Naive thymus-derived CD8-positive, alpha-beta T cell (primary cell): Measurements from ENCODE around the gene SH3RF2. TPM values are rescaled to one million over a fixed set of nuclear protein-coding genes. Genes with fewer than 3 reads are reported as not detected.
"Not testable (repeated sequence)": the region's sequence is repeated elsewhere in the genome, so short reads cannot be mapped to it uniquely, and the experiment has no call there.

Experiments
- ATAC-seq, 2 donors: fragments of 150-1000 bp; cut with Tn5 transposase in 1 of 2; sonication (Bioruptor Pico), chemical (Tn5 transposase) in 1 of 2; 1 replicate in 1 of 2; 2 replicates in 1 of 2; pipeline ENCODE4 v1.10.0; 2021; ENCODE audit warnings: mild to moderate bottlenecking in 2 of 2, moderate library complexity in 2 of 2
- POLR2A ChIA-PET: fragments of 350-600 bp; sonication (Branson Sonifier 250); formaldehyde crosslinking; loops from one replicate; lab custom pipeline; 2021; ENCODE audit warnings: antibody characterized with exemption; lab: Charles Lee
- DNase-seq, 10 donors: peaks; one replicate each; pipeline versions ENCODE4 v3.0.0 to v3.0.0-alpha.2; 2020 to 2022
- H3K27ac Mint-ChIP-seq, 10 donors: one replicate each; pipeline ENCODE4 v1.8.0; 2020 to 2022; ENCODE audit warnings: mild to moderate bottlenecking in 10 of 10, mixed read lengths in 10 of 10, moderate library complexity in 4 of 10, inconsistent platforms in 1 of 10
- H3K27me3 Mint-ChIP-seq, 5 donors: one replicate each; pipeline ENCODE4 v1.8.0; 2021 to 2022; ENCODE audit warnings: mixed read lengths in 5 of 5
- H3K36me3 Mint-ChIP-seq, 3 donors: one replicate each; pipeline ENCODE4 v1.8.0; 2020 to 2022; ENCODE audit warnings: mixed read lengths in 3 of 3, mild to moderate bottlenecking in 2 of 3, inconsistent platforms in 1 of 3
- H3K4me1 Mint-ChIP-seq, 4 donors: one replicate each; pipeline ENCODE4 v1.8.0; 2021 to 2022; ENCODE audit warnings: mixed read lengths in 4 of 4
- H3K4me3 Mint-ChIP-seq, 10 donors: one replicate each; pipeline ENCODE4 v1.8.0; 2020 to 2022; ENCODE audit warnings: mild to moderate bottlenecking in 10 of 10, mixed read lengths in 10 of 10, moderate library complexity in 6 of 10, inconsistent platforms in 1 of 10
- H3K9me3 Mint-ChIP-seq, 9 donors: one replicate each; pipeline ENCODE4 v1.8.0; 2020 to 2022; ENCODE audit warnings: mixed read lengths in 9 of 9, mild to moderate bottlenecking in 3 of 9, inconsistent platforms in 1 of 9, moderate library complexity in 1 of 9
- polyA plus RNA-seq, 3 donors: library from polyadenylated mRNA; unstranded; fragments of 300-500 nt; fragmentation: Illumina TruSeq; gene quantifications; one replicate each; pipeline ENCODE4 v1.2.3, GENCODE V29; 2021
- total RNA-seq, 8 experiments: library from RNA in 2 of 8; stranded (reverse) in 2 of 8; gene quantifications; one replicate each; pipeline ENCODE4 v1.2.3 and lab custom pipeline; 2021 to 2026

SH3RF2 gene
- total and polyA plus RNA-seq, 5 experiments from 2014 or later: not detected

GRCh38 chr5:146006470-146007190 lies 70.3 kb downstream of the SH3RF2 start:
- no peak overlapping the region for H3K4me3 Mint-ChIP-seq
- ATAC-seq: no peak
- no peaks in the 10 kb centered on the region for H3K4me1 Mint-ChIP-seq
- no peak for DNase-seq
- H3K9me3 Mint-ChIP-seq: peaks cover 0 to 10% (median 0%) of the 10 kb centered on the region in 9 donors
- peak overlapping the region in 1 of 10 donors; percentile 21 for H3K27ac Mint-ChIP-seq
- no peaks in the 10 kb centered on the region for H3K36me3 Mint-ChIP-seq
- POLR2A ChIA-PET: no interaction called here
- peaks cover 0 to 25% (median 7%) of the 10 kb centered on the region in 5 donors for H3K27me3 Mint-ChIP-seq

- Mint-ChIP-seq H3K27me3 (peaks cover 0 to 18% (median 3%) of the 10 kb centered on the region in 5 donors), H3K9me3 (peaks cover 0 to 10% (median 0%) of the 10 kb centered on the region in 9 donors), H3K36me3 (no peaks in the 10 kb centered on the region), H3K4me3 (no peak overlapping the region), H3K4me1 (no peaks in the 10 kb centered on the region), H3K27ac (no peak overlapping the region)
- DNase-seq (no peak), ATAC-seq (no peak)
- POLR2A ChIA-PET: no interaction called here
Observed at GRCh38 chr5:146007270-146007669, 70.9 kb downstream of the SH3RF2 start.

DNA sequence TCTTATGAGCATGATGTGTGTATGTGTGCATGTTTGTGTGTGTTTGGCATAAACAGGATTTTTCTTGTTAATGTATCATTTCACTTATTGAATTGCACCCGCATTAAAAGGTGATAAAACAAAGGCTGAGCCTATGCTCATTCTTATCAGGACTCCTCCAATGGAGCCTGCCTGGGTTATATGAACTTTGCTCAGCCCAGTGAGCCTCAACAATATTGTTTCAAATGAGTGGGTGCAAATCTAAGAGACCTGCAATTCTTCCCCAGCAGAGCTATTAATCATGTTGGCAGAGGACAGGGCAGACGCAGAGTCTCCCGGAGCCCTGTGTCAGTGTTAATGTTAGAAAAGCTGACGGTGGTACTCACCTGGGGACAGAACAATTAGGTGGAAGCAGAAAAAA lies 71.6 kb downstream of the SH3RF2 start:
- Mint-ChIP-seq H3K4me3 (no peak overlapping the region), H3K4me1 (no peaks in the 10 kb centered on the region), H3K9me3 (peaks cover 0 to 10% (median 0%) of the 10 kb centered on the region in 9 donors), H3K27me3 (peaks cover 1 to 17% (median 4%) of the 10 kb centered on the region in 5 donors), H3K36me3 (no peaks in the 10 kb centered on the region), H3K27ac (no peak overlapping the region)
- POLR2A ChIA-PET: no interaction called here
- ATAC-seq: no peak
- DNase-seq: no peak

GRCh38 chr5:146009020-146009419 lies 72.6 kb downstream of the SH3RF2 start:
- DNase-seq (no peak), ATAC-seq (no peak)
- Mint-ChIP-seq H3K4me3 (no peak overlapping the region), H3K9me3 (peaks cover 0 to 10% (median 0%) of the 10 kb centered on the region in 9 donors), H3K36me3 (no peaks in the 10 kb centered on the region), H3K27me3 (peaks cover 2 to 16% (median 10%) of the 10 kb centered on the region in 5 donors), H3K4me1 (no peaks in the 10 kb centered on the region), H3K27ac (no peak overlapping the region)
- POLR2A ChIA-PET: no interaction called here

DNA sequence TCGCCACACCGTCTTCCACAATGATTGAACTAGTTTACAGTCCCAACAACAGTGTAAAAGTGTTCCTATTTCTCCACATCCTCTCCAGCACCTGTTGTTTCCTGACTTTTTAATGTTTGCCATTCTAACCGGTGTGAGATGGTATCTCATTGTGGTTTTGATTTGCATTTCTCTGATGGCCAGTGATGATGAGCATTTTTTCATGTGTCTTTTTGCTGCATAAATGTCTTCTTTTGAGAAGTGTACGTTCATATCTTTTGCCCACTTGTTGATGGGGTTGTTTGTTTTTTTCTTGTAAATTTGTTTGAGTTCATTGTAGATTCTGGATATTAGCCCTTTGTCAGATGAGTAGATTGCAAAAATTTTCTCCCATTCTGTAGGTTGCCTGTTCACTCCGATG lies 74.1 kb downstream of the SH3RF2 start:
- POLR2A ChIA-PET, H3K4me1 Mint-ChIP-seq, ATAC-seq, DNase-seq, H3K36me3 Mint-ChIP-seq, H3K27ac Mint-ChIP-seq, H3K9me3 Mint-ChIP-seq, H3K4me3 Mint-ChIP-seq: not testable (repeated sequence)
- peaks cover 6 to 27% (median 18%) of the 10 kb centered on the region in 5 donors for H3K27me3 Mint-ChIP-seq

DNA sequence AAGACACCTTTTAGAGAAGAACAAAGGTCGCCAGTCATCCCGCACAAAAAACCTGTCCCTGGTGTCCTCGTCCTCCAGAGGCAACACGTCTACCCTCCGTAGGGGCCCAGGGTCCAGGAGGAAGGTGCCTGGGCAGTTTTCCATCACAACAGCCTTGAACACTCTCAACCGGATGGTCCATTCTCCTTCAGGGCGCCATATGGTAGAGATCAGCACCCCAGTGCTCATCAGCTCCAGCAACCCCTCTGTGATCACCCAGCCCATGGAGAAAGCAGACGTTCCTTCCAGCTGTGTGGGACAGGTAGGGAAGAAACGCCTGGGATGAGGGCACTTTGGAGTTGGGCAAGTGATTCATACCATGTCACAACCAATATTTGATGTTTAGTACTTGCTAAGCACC lies 77.4 kb downstream of the SH3RF2 start:
- DNase-seq: no peak
- no peak for ATAC-seq
- peaks cover 2 to 21% (median 15%) of the 10 kb centered on the region in 5 donors for H3K27me3 Mint-ChIP-seq
- H3K9me3 Mint-ChIP-seq: peaks cover 0 to 10% (median 2%) of the 10 kb centered on the region in 9 donors
- POLR2A ChIA-PET: no interaction called here
- no peaks in the 10 kb centered on the region for H3K36me3 Mint-ChIP-seq
- no peak overlapping the region for H3K4me3 Mint-ChIP-seq
- H3K4me1 Mint-ChIP-seq: no peaks in the 10 kb centered on the region
- no peak overlapping the region for H3K27ac Mint-ChIP-seq

GRCh38 chr5:146015001-146015400 lies 78.6 kb downstream of the SH3RF2 start:
- POLR2A ChIA-PET: no interaction called here
- no peak for ATAC-seq

DNA sequence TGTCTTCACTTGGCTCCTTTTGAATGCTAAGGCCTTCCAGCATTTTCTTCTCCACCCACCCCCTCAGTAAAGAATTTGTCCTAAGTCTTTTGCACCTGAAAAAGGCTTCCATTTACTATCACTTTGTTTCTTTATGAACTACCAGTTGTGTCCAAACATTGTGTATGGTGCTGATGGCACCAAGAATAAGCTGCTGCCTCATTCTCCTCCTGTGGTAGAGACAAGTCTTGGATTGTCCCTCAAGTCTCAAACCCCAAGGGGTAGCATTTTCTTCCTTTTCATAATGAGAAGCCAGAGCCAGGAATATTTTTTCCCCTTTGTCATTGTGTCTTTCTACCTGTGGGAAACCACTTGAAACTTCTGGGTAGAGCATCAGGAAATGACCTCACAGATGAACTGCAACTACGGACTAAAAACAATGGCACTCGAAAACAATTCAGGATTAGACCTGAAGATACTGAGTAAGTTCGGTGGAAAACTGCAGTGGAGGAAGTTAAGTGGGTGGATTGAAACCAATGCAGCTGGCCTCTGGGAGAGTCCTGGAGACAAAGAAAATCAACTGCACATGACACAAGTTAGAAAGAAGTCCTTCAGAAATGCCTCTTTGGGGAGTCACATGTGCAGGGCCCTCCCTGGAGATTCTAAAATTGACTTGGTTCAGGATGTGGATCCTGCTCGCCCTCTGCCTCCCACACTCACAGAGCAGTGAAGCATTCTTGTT lies 80.5 kb downstream of the SH3RF2 start:
- ATAC-seq: no peak
- Mint-ChIP-seq H3K36me3 (no peaks in the 10 kb centered on the region), H3K27ac (no peak overlapping the region), H3K4me3 (no peak overlapping the region), H3K4me1 (no peaks in the 10 kb centered on the region), H3K27me3 (peaks cover 2 to 21% (median 15%) of the 10 kb centered on the region in 5 donors), H3K9me3 (peaks cover 0 to 3% (median 0%) of the 10 kb centered on the region in 9 donors)
- DNase-seq: no peak
- POLR2A ChIA-PET: no interaction called here

More at GRCh38 chr5:146015001-146015400, 78.6 kb downstream of the SH3RF2 start:
- H3K27ac Mint-ChIP-seq: no peak overlapping the region
- no peak overlapping the region for H3K4me3 Mint-ChIP-seq
- no peaks in the 10 kb centered on the region for H3K36me3 Mint-ChIP-seq
- no peaks in the 10 kb centered on the region for H3K4me1 Mint-ChIP-seq
- DNase-seq: no peak
- peaks cover 0 to 5% (median 2%) of the 10 kb centered on the region in 9 donors for H3K9me3 Mint-ChIP-seq
- H3K27me3 Mint-ChIP-seq: peaks cover 2 to 21% (median 15%) of the 10 kb centered on the region in 5 donors

- no peaks in the 10 kb centered on the region for H3K4me1 Mint-ChIP-seq
- H3K9me3 Mint-ChIP-seq: peaks cover 0 to 3% (median 0%) of the 10 kb centered on the region in 9 donors
- no peak for ATAC-seq
- POLR2A ChIA-PET: no interaction called here
- no peak overlapping the region for H3K4me3 Mint-ChIP-seq
- H3K27ac Mint-ChIP-seq: no peak overlapping the region
- no peak for DNase-seq
- peaks cover 2 to 17% (median 10%) of the 10 kb centered on the region in 5 donors for H3K27me3 Mint-ChIP-seq
- H3K36me3 Mint-ChIP-seq: no peaks in the 10 kb centered on the region
Observed at GRCh38 chr5:146018514-146019375, 82.4 kb downstream of the SH3RF2 start.

DNA sequence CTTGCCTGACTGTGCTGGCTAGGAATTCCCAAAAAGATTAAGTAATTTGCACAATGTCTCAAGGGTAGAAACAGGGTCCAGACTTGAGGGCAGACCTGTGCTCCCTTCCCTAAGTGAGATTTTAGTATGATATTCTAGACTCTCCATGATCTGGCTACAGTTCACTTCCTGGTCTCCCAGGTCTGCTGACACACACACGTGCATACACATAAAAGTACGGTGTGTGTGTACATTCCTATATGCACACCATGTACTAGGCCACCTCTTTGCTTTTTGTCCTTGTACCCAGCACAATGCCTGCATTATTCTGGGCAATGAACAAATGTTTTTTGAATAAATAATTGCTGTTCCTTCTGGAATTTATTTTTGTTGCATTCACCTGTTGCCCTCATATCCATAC lies 83.7 kb downstream of the SH3RF2 start:
- POLR2A ChIA-PET: no interaction called here
- Mint-ChIP-seq H3K4me1 (no peaks in the 10 kb centered on the region), H3K27ac (no peak overlapping the region), H3K4me3 (no peak overlapping the region), H3K36me3 (no peaks in the 10 kb centered on the region), H3K9me3 (peaks cover 0 to 3% (median 0%) of the 10 kb centered on the region in 9 donors), H3K27me3 (peaks cover 2 to 8% (median 4%) of the 10 kb centered on the region in 5 donors)
- DNase-seq (no peak), ATAC-seq (no peak)

GRCh38 chr5:146024034-146024433 lies 87.7 kb downstream of the SH3RF2 start:
- DNase-seq (no peak), ATAC-seq (no peak)
- Mint-ChIP-seq H3K36me3 (no peaks in the 10 kb centered on the region), H3K27ac (no peak overlapping the region), H3K4me1 (no peaks in the 10 kb centered on the region), H3K9me3 (peaks cover 0 to 1% (median 0%) of the 10 kb centered on the region in 9 donors), H3K4me3 (no peak overlapping the region), H3K27me3 (peaks cover 0 to 22% (median 14%) of the 10 kb centered on the region in 5 donors)
- POLR2A ChIA-PET: no interaction called here

- Mint-ChIP-seq H3K36me3 (no peaks in the 10 kb centered on the region), H3K4me3 (no peak overlapping the region), H3K9me3 (peaks cover 0 to 1% (median 0%) of the 10 kb centered on the region in 9 donors), H3K27ac (no peak overlapping the region), H3K27me3 (peaks cover 0 to 22% (median 14%) of the 10 kb centered on the region in 5 donors), H3K4me1 (no peaks in the 10 kb centered on the region)
- ATAC-seq (no peak), DNase-seq (no peak)
- POLR2A ChIA-PET: no interaction called here
Observed at GRCh38 chr5:146025114-146025680, 88.8 kb downstream of the SH3RF2 start.
